Heart left ventricle (tissue), 16 donors: Measurements from ENCODE around the gene TRDN. TPM values are rescaled to one million over a fixed set of nuclear protein-coding genes. Genes with fewer than 3 reads are reported as not detected.

Experiments
- ATAC-seq, 4 donors: fragments of 200-7000 bp; cut with Tn5 transposase; one replicate each; pipeline ENCODE4 v1.9.1; 2020 to 2022; ENCODE audit warnings: moderate library complexity in 4 of 4, mild to moderate bottlenecking in 3 of 4, moderate number of reproducible peaks in 1 of 4
- DNase-seq, 5 donors: peaks; one replicate each; pipeline ENCODE4 v3.0.0-alpha.2; 2020
- H3K27ac ChIP-seq, 12 donors: fragments of 200-600 bp; sonication (generic) in 4 of 12; one replicate each; pipeline versions ENCODE4 v1.5.0 to v1.8.0; 2016 to 2022; ENCODE audit warnings: mild to moderate bottlenecking in 2 of 12
- H3K27me3 ChIP-seq, 9 donors: fragments of 200-600 bp; sonication (generic) in 2 of 9; one replicate each; pipeline versions ENCODE4 v1.5.1 to v1.8.0; 2016 to 2022; ENCODE audit warnings: mild to moderate bottlenecking in 3 of 9
- H3K36me3 ChIP-seq, 9 donors: fragments of 200-600 bp; sonication (generic) in 2 of 9; one replicate each; pipeline versions ENCODE4 v1.5.0 to v1.8.0; 2018 to 2022; ENCODE audit warnings: mild to moderate bottlenecking in 2 of 9
- H3K4me1 ChIP-seq, 12 donors: fragments of 200-600 bp; sonication (generic) in 4 of 12; one replicate each; pipeline versions ENCODE4 v1.5.0 to v1.8.0; 2016 to 2022; ENCODE audit warnings: mild to moderate bottlenecking in 3 of 12
- H3K4me3 ChIP-seq, 12 donors: fragments of 200-600 bp; sonication (generic) in 4 of 12; one replicate each; pipeline versions ENCODE4 v1.5.0 to v1.8.0; 2017 to 2022; ENCODE audit warnings: mild to moderate bottlenecking in 9 of 12, moderate library complexity in 4 of 12
- H3K9me3 ChIP-seq, 12 donors: fragments of 200-600 bp; sonication (generic) in 4 of 12; one replicate each; pipeline versions ENCODE4 v1.5.0 to v1.8.0; 2016 to 2022; ENCODE audit warnings: mild to moderate bottlenecking in 1 of 12
- POLR2A ChIP-seq, 2 donors: fragments of 450-650 bp; IDR thresholded peaks; one replicate each; pipeline ENCODE4 v1.6.1; 2017; ENCODE audit warnings: antibody characterized with exemption in 2 of 2, mild to moderate bottlenecking in 2 of 2, moderate library complexity in 2 of 2
- WGBS, 4 donors: extraction: QIAGEN DNeasy Blood & Tissue Kit in 2 of 4; methylation state at CpG; one replicate each; pipeline versions ENCODE4 v1.1.5 to v1.1.7; 2013 to 2018; 5-methylcytosine and 5-hydroxymethylcytosine counted together
- intact Hi-C, 10 donors: fragments of 100-400 bp; cut with DNase I; formaldehyde crosslinking; loops; one replicate each; pipeline versions ENCODE4 v1.11.1 to v1.14.2; 2022
- polyA plus RNA-seq, 2 donors: library from polyadenylated mRNA; stranded (reverse); fragments of 200-250 nt; gene quantifications; one replicate each; pipeline ENCODE4 v1.2.3, GENCODE V29; 2013
- total RNA-seq, 9 donors: library from RNA; depleted of rRNA in 2 of 9; stranded (reverse); fragments of >200 nt in 2 of 9; fragmentation: NEBNext Ultra II Directional in 3 of 9; extraction: Animal tissue kit (Norgen Biotek cat#: 25700) in 3 of 9; gene quantifications; one replicate each; pipeline versions ENCODE4 v1.1.0 to v1.2.4, GENCODE V29; 2016 to 2023
- TF ChIP-seq, protein P1 (sequence below), 12 donors: fragments of 200-600 bp; sonication (generic) in 4 of 12; IDR thresholded peaks; one replicate each; pipeline versions ENCODE4 v1.5.0 to v1.8.0; 2018 to 2022; ENCODE audit warnings: antibody characterized with exemption in 12 of 12, mild to moderate bottlenecking in 5 of 12
- donor health status: ischemic (EF 13 %, LVEDD 7.1; RV severe dilation, severe dysfunction).
- donor health status: healthy with polysubstance abuse.
- donor health status: DM: no; HTN: yes; CAD: no.
- donor health status: DM: no; HTN: no; CAD: no.
- donor health status: ischemic (EF 25% LVEDD 6.9; RV normal size, moderate dysfunction).
- donor health status: ischemic (EF 25% LVEDD 5.7; RV mildly dilated, moderate dysfunction).
- donor health status: healthy.
- donor health status: DM: yes; HTN: yes; CAD: no.
- donor health status: ischemic (EF 35%, LVEDD 5.7; RV mildly dilated, moderate dysfunction).
- donor health status: nonischemic (EF 11% LVEDD 7.7; RV severe dilation, severe dysfunction).
- donor health status: DM: yes; HTN: yes; CAD: no.
- donor health status: PGD.
- donor health status: ischemic (EF 29% LVEDD 5.4; RV normal size, mild dysfunction).
- donor health status: nonischemic (EF 23%, LVEDD 6.1; RV moderate dilation, normal function).

The TRDN gene
- total and polyA plus RNA-seq, 11 donors, result 39.0 to 577 (median 381) TPM

DNA sequence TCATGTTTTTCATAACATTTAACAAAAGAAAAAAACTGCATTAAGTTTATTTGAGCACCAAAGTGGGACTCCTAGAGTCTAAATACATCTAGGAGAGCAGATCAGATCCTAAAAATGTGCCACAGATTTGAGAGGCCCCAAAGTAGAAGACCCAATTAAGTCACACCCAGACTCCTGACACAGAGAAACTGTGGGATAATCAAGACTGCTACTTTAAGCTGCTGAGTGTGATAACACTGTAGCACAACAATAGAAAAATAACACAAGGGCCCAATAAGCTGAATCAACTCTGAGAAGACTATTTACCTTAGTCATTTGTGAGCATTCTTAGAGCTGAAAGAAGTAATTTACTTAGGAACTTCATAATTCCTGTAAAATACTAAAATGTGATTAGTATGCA, 26.0 kb downstream of the TRDN start:
- Histone ChIP-seq H3K27me3 (no peaks in the 10 kb centered on the region), H3K27ac (no peak overlapping the region), H3K4me3 (no peak overlapping the region), H3K9me3 (no peaks in the 10 kb centered on the region), H3K36me3 (no peaks in the 10 kb centered on the region), H3K4me1 (peaks cover 0 to 21% (median under 1%) of the 10 kb centered on the region in 12 donors)
- TF ChIP-seq, protein P1, sequence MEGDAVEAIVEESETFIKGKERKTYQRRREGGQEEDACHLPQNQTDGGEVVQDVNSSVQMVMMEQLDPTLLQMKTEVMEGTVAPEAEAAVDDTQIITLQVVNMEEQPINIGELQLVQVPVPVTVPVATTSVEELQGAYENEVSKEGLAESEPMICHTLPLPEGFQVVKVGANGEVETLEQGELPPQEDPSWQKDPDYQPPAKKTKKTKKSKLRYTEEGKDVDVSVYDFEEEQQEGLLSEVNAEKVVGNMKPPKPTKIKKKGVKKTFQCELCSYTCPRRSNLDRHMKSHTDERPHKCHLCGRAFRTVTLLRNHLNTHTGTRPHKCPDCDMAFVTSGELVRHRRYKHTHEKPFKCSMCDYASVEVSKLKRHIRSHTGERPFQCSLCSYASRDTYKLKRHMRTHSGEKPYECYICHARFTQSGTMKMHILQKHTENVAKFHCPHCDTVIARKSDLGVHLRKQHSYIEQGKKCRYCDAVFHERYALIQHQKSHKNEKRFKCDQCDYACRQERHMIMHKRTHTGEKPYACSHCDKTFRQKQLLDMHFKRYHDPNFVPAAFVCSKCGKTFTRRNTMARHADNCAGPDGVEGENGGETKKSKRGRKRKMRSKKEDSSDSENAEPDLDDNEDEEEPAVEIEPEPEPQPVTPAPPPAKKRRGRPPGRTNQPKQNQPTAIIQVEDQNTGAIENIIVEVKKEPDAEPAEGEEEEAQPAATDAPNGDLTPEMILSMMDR (IDR thresholded peaks at IDR 0.05), result no peak
- no peak for TF ChIP-seq POLR2A (IDR thresholded peaks at IDR 0.05)
- DNase-seq, result no peak
- ATAC-seq, result peak in 3 of 4 donors; percentile 30 to 36 (median 31)
- intact Hi-C loops, result no loop called here

DNA sequence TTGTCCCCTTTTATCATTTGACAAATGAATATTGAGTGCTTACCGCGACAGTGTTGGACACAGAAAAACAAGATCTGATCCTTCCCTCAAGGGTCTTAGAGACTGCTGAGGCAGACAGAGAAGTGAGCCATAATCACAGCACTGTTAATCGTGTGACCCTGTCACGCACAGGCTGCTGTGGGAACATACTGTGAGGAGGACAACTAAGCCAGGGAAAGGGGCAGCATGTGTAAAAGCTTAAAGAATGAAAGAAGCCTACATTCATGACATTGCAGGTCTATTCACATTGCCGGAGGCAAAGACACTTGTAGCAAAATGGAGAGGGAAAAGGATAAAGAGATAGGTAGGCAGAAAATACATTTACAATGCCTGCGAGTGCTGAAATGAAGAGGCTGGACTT, 32.7 kb downstream of the TRDN start:
- peak; percentile 49 to 85 (median 66) for ATAC-seq

DNA sequence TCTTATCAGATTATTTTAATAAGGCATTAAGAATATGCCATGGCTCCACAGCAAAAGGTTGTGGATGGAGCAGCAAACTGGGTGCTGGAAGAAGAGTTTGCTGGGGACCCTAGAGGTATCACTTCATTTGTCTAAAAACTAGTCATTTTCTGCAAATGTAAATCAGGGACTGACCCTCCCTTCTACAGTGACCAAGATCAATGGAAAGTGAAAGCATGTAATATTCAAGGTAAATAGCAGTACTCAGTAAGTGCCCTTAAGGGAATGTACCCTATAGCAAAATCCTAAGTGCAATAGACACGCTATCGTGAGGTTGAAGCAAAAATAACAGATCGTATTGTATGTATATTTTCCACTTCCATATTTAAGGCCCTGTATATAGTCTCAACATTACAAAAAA, 38.7 kb downstream of the TRDN start:
- DNase-seq (no peak), ATAC-seq (no peak)
- no peaks in the 10 kb centered on the region for H3K36me3 ChIP-seq
- no peak overlapping the region for H3K4me3 ChIP-seq
- intact Hi-C loops, result no loop called here
- no peak for TF ChIP-seq POLR2A (IDR thresholded peaks at IDR 0.05)
- TF ChIP-seq, protein P1 (IDR thresholded peaks at IDR 0.05), result no peak
- no peak overlapping the region for H3K27ac ChIP-seq
- peaks cover 0 to 18% (median 0%) of the 10 kb centered on the region in 12 donors for H3K4me1 ChIP-seq
- WGBS, 4 donors, result 79 to 90% (median 85%) methylated on average over 3 of the region's 3 CpGs
- H3K9me3 ChIP-seq, result no peaks in the 10 kb centered on the region
- no peaks in the 10 kb centered on the region for H3K27me3 ChIP-seq

More for the DNA sequence above, 32.7 kb downstream of the TRDN start:
- no peak for TF ChIP-seq POLR2A (IDR thresholded peaks at IDR 0.05)
- TF ChIP-seq, protein P1 (IDR thresholded peaks at IDR 0.05), result no peak
- no peaks in the 10 kb centered on the region for H3K27me3 ChIP-seq
- H3K9me3 ChIP-seq, result no peaks in the 10 kb centered on the region
- no peak for DNase-seq
- 19 to 32% (median 25%) methylated on average over 6 of the region's 6 CpGs for WGBS, 4 donors
- peaks cover 0 to 17% (median 0%) of the 10 kb centered on the region in 12 donors for H3K4me1 ChIP-seq
- H3K27ac ChIP-seq, result peak overlapping the region in 4 of 12 donors; percentile 8 to 57 (median 20)
- H3K36me3 ChIP-seq, result no peaks in the 10 kb centered on the region
- intact Hi-C loops, result no loop called here
- peak overlapping the region in 1 of 12 donors; percentile 22 for H3K4me3 ChIP-seq

DNA sequence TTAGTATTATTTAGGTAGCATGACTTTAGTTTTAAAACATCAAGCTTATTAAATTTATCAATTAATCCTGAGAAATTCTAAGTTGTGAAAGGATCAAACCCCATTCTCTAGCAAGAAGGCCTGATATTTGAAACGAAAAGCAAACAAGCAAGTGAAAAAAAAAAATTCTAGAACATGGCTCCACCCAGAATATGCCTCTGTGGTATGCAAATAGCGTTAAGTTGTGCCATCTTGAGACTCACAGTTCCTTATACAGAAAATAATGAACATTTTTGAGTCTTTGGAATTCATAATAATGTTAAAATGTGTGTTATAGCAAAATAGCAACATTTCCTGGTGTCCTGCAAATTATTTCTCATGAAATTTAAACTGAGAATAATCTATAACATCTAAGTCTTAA, 42.0 kb downstream of the TRDN start:
- intact Hi-C loops, result no loop called here
- DNase-seq (no peak), ATAC-seq (no peak)
- Histone ChIP-seq H3K4me3 (no peak overlapping the region), H3K27ac (no peak overlapping the region), H3K27me3 (no peaks in the 10 kb centered on the region), H3K9me3 (no peaks in the 10 kb centered on the region), H3K4me1 (peaks cover 0 to 18% (median 0%) of the 10 kb centered on the region in 12 donors), H3K36me3 (no peaks in the 10 kb centered on the region)
- TF ChIP-seq, protein P1 (IDR thresholded peaks at IDR 0.05), result no peak
- no peak for TF ChIP-seq POLR2A (IDR thresholded peaks at IDR 0.05)
- WGBS, 4 donors, result 45 to 59% (median 49%) methylated on average over 2 of the region's 2 CpGs
